ENCODE measurements around the gene PRDM1. TPM values are rescaled to one million over a fixed set of nuclear protein-coding genes. Genes with fewer than 3 reads are reported as not detected.

The PRDM1 gene
- polyA plus RNA-seq, 1 of the 3 experiments (the other 2 are of a cell fraction) = 4.0 TPM

DNA sequence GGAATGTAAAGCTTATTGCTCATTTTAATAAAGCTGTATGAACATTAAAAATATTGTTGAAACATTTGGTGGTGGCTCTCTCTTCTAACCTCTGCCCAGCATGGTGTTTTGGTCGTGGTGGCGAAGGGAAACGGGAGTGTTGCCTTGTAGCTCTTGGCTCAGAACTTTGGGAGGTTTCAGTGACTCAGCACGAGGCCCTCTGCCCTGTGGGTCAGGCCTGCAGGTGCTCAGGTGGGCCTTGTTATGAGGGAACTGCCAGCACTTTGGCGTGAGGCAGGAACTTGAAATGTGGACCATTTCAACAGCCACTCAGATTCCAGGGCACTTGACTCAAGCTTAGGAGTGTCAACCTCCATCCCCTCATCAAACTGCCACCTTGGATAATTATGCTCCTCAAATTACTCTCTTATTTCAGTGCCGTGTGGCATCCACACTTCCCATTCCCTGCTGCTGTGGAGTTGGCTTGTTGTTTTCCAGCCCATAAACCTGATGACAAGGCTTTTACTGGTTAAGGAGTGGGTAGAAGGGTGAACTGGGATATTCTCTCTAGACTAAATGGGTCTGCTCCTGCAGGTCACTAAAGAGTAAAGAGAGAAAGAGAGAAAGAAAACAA lies 36.3 kb downstream of the PRDM1 start:
- H3K79me2 ChIP-seq (ENCODE audit: insufficient read depth) = no peaks in the 10 kb centered on the region
- H4K20me1 ChIP-seq (ENCODE audit: insufficient read depth) = no peaks in the 10 kb centered on the region
- H2AFZ ChIP-seq (ENCODE audit: low read depth) = no peak overlapping the region
- no peak overlapping the region for H3K27ac ChIP-seq (ENCODE audit: low read depth in 2 of 2, low read length in 1 of 2)
- no peak overlapping the region for H3K4me3 ChIP-seq (ENCODE audit: low read depth in 2 of 2, low read length in 1 of 2)
- no peak overlapping the region for H3K9ac ChIP-seq
- H3F3A ChIP-seq (replicated peaks; ENCODE audit: insufficient read depth) = no peaks in the 10 kb centered on the region
- no peaks in the 10 kb centered on the region; a peak in 1 of 4 replicates for H3K4me1 ChIP-seq (ENCODE audit: control insufficient read depth in 1 of 2, insufficient read depth in 2 of 2, low read depth in 1 of 2, low read length in 1 of 2)
- no peak overlapping the region for H3K4me2 ChIP-seq
- ChIA-PET POLR2A (no interaction called here), CTCF (no interaction called here)
- TF ChIP-seq, protein P1, sequence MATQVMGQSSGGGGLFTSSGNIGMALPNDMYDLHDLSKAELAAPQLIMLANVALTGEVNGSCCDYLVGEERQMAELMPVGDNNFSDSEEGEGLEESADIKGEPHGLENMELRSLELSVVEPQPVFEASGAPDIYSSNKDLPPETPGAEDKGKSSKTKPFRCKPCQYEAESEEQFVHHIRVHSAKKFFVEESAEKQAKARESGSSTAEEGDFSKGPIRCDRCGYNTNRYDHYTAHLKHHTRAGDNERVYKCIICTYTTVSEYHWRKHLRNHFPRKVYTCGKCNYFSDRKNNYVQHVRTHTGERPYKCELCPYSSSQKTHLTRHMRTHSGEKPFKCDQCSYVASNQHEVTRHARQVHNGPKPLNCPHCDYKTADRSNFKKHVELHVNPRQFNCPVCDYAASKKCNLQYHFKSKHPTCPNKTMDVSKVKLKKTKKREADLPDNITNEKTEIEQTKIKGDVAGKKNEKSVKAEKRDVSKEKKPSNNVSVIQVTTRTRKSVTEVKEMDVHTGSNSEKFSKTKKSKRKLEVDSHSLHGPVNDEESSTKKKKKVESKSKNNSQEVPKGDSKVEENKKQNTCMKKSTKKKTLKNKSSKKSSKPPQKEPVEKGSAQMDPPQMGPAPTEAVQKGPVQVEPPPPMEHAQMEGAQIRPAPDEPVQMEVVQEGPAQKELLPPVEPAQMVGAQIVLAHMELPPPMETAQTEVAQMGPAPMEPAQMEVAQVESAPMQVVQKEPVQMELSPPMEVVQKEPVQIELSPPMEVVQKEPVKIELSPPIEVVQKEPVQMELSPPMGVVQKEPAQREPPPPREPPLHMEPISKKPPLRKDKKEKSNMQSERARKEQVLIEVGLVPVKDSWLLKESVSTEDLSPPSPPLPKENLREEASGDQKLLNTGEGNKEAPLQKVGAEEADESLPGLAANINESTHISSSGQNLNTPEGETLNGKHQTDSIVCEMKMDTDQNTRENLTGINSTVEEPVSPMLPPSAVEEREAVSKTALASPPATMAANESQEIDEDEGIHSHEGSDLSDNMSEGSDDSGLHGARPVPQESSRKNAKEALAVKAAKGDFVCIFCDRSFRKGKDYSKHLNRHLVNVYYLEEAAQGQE (IDR thresholded peaks at IDR 0.05; ENCODE audit: low read depth, low read length) = no peak
- TF ChIP-seq RAD21 (IDR thresholded peaks at IDR 0.05; ENCODE audit: low read length) = no peak
- TF ChIP-seq CHD2 (IDR thresholded peaks at IDR 0.05; ENCODE audit: low read length, partially characterized antibody) = no peak
- TF ChIP-seq MEF2A (IDR thresholded peaks at IDR 0.05; ENCODE audit: borderline replicate concordance, low read depth) = no peak
- no peak for TF ChIP-seq GABPA (IDR thresholded peaks at IDR 0.05; ENCODE audit: low read depth)
- no peak for TF ChIP-seq TAF1 (IDR thresholded peaks at IDR 0.05; ENCODE audit: borderline replicate concordance, low read depth, low read length)
- TF ChIP-seq, protein P2, sequence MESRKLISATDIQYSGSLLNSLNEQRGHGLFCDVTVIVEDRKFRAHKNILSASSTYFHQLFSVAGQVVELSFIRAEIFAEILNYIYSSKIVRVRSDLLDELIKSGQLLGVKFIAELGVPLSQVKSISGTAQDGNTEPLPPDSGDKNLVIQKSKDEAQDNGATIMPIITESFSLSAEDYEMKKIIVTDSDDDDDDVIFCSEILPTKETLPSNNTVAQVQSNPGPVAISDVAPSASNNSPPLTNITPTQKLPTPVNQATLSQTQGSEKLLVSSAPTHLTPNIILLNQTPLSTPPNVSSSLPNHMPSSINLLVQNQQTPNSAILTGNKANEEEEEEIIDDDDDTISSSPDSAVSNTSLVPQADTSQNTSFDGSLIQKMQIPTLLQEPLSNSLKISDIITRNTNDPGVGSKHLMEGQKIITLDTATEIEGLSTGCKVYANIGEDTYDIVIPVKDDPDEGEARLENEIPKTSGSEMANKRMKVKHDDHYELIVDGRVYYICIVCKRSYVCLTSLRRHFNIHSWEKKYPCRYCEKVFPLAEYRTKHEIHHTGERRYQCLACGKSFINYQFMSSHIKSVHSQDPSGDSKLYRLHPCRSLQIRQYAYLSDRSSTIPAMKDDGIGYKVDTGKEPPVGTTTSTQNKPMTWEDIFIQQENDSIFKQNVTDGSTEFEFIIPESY (IDR thresholded peaks at IDR 0.05; ENCODE audit: borderline replicate concordance, low read depth) = no peak
- TF ChIP-seq EZH2phosphoT487 (IDR thresholded peaks at IDR 0.05; ENCODE audit: borderline replicate concordance, low read depth) = no peak
- H3K36me3 ChIP-seq (replicated peaks in 1 of 2; ENCODE audit: control insufficient read depth in 1 of 2, insufficient read depth in 2 of 2, low read length in 1 of 2) = no peaks in the 10 kb centered on the region
- H3K9me2 ChIP-seq = no peaks in the 10 kb centered on the region
- H3K9me3 ChIP-seq = no peaks in the 10 kb centered on the region
- no peak for DNase-seq
- H3K27me3 ChIP-seq (ENCODE audit: insufficient read depth) = no peaks in the 10 kb centered on the region
- 71% methylated on average over 5 of the region's 6 CpGs for WGBS (ENCODE audit: low lambda C conversion rate)

DNA sequence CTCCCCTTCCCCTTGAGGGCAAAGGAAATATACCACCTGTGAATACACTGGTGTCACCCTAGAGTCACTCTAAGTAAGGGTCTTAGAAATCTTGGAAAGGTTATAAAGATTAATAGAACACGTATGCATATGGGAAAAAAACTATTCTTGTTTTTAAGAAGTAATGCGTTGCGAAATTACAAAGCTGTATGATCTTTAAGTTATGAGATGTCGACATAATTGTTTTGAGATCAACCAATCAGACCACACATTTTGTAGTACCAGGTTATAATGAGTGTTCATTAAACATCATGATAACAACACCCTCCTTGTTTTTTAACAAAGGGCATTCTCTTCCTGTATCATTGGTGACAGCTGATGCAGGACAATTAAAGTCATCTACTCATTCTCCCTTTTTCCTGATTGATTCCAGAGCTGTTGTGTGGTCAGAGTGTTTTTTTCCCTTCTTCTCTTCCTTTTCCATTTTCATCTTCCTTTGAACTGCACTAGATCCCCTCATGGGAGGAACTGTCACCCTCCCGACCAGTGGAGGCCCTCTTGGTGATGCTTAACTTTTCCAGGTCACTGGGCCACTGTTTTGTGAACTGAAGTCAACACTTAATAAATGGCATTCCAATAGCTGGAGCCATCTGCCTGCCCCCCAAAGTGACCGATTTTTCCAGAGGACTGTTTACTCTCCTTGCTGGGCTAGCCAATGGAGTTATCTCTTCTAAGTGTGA lies 37.0 kb downstream of the PRDM1 start:
- CTCF ChIA-PET = interaction anchor here (1.0 kb wide), 1 partner anchor 9 kb away, joined by 4 read pairs; no protein-coding TSS in a partner anchor
- 92% methylated on average over 6 of the region's 6 CpGs for WGBS (ENCODE audit: low lambda C conversion rate)
- POLR2A ChIA-PET = no interaction called here
- no peak for TF ChIP-seq TEAD4 (IDR thresholded peaks at IDR 0.05; ENCODE audit: borderline replicate concordance, insufficient read depth)
- TF ChIP-seq CHD2 (IDR thresholded peaks at IDR 0.05; ENCODE audit: low read length, partially characterized antibody) = no peak
- no peak for TF ChIP-seq SIN3A (IDR thresholded peaks at IDR 0.05; ENCODE audit: borderline replicate concordance, low read depth, low read length)
- no peak for TF ChIP-seq JUND (IDR thresholded peaks at IDR 0.05)
- TF ChIP-seq, protein P1 (IDR thresholded peaks at IDR 0.05; ENCODE audit: low read depth, low read length) = no peak
- TF ChIP-seq RFX5 (IDR thresholded peaks at IDR 0.05; ENCODE audit: low read length) = no peak
- TF ChIP-seq SMC3 (IDR thresholded peaks at IDR 0.05; ENCODE audit: low read depth, low read length) = no peak
- TF ChIP-seq, protein P3, sequence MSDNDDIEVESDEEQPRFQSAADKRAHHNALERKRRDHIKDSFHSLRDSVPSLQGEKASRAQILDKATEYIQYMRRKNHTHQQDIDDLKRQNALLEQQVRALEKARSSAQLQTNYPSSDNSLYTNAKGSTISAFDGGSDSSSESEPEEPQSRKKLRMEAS (IDR thresholded peaks at IDR 0.05; ENCODE audit: low read depth) = no peak
- no peak for TF ChIP-seq MXI1 (IDR thresholded peaks at IDR 0.05; ENCODE audit: low read depth, low read length)
- no peak for TF ChIP-seq NRF1 (IDR thresholded peaks at IDR 0.05; ENCODE audit: low read depth, low read length)
- TF ChIP-seq ELF1 (IDR thresholded peaks at IDR 0.05) = no peak

More for the DNA sequence above, 37.0 kb downstream of the PRDM1 start:
- no peaks in the 10 kb centered on the region for H4K20me1 ChIP-seq (ENCODE audit: insufficient read depth)
- H3F3A ChIP-seq (replicated peaks; ENCODE audit: insufficient read depth) = no peaks in the 10 kb centered on the region
- no peak overlapping the region for H3K9ac ChIP-seq
- no peak overlapping the region for H3K27ac ChIP-seq (ENCODE audit: low read depth in 2 of 2, low read length in 1 of 2)
- H3K4me1 ChIP-seq (ENCODE audit: control insufficient read depth in 1 of 2, insufficient read depth in 2 of 2, low read depth in 1 of 2, low read length in 1 of 2) = no peaks in the 10 kb centered on the region; a peak in 1 of 4 replicates
- H3K79me2 ChIP-seq (ENCODE audit: insufficient read depth) = no peaks in the 10 kb centered on the region
- H3K9me3 ChIP-seq = no peaks in the 10 kb centered on the region
- H3K9me2 ChIP-seq = no peaks in the 10 kb centered on the region
- H3K4me2 ChIP-seq = no peak overlapping the region
- H3K4me3 ChIP-seq (ENCODE audit: low read depth in 2 of 2, low read length in 1 of 2) = no peak overlapping the region
- no peaks in the 10 kb centered on the region for H3K36me3 ChIP-seq (replicated peaks in 1 of 2; ENCODE audit: control insufficient read depth in 1 of 2, insufficient read depth in 2 of 2, low read length in 1 of 2)
- no peak overlapping the region for H2AFZ ChIP-seq (ENCODE audit: low read depth)
- DNase-seq = no peak
- no peaks in the 10 kb centered on the region for H3K27me3 ChIP-seq (ENCODE audit: insufficient read depth)

Measured in SK-N-SH (cell line).